Tibial nerve (tissue), 3 donors: ENCODE data around the gene MPHOSPH10.

Source experiments
- POLR2A ChIP-seq, 2 donors: fragments of 450-650 bp; IDR thresholded peaks; one replicate each; pipeline ENCODE4 v1.6.1; 2017; ENCODE audit warnings: antibody characterized with exemption in 2 of 2, mild to moderate bottlenecking in 2 of 2, moderate library complexity in 2 of 2
- TF ChIP-seq, protein P1 (sequence below), 5 experiments: fragments of 200-600 bp in 3 of 5; fragments of 450-650 bp in 2 of 5; sonication (generic) in 3 of 5; IDR thresholded peaks; one replicate each; pipeline ENCODE4 v1.5.1; 2016 to 2019; ENCODE audit warnings: antibody characterized with exemption in 5 of 5, mild to moderate bottlenecking in 3 of 5, moderate library complexity in 2 of 5

DNA sequence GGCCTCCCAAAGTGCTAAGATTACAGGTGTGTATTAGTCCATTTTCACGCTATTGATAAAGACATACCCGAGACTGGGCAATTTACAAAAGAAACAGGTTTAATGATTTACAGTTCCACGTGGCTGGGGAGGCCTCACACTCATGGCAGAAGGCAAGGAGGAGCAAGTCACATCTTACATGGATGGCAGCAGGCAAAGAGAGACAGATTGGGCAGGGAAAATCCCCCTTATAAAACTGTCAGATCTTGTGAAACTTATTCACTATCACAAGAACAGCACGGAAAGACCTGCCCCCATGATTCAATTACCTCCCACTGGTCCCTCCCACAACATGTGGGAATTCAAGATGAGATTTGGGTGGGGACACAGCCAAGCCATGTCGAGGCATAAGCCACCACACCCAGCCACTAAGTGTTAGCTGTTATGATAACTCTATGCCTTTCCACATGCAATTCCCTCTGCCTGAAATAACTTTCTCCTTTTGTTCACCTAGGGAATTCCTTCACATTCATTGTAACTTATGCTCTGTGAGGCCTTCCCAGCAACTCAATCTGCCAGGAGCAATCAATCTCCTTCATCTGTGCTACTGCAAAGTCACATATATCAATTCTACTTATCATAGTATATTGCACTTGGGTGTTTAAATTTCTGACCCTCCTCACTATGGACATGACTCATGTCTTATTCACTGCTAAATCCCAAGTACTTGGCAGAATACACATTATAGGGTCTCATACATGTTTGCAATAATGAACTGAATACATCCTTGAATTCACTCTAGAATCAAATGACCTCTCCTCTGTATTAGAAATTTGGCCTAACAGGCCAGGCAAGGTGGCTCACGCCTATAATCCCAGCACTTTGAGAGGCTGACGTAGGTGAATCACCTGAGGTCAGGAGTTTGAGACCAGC, 7.8 kb upstream of the MPHOSPH10 start:
- TF ChIP-seq, protein P1, sequence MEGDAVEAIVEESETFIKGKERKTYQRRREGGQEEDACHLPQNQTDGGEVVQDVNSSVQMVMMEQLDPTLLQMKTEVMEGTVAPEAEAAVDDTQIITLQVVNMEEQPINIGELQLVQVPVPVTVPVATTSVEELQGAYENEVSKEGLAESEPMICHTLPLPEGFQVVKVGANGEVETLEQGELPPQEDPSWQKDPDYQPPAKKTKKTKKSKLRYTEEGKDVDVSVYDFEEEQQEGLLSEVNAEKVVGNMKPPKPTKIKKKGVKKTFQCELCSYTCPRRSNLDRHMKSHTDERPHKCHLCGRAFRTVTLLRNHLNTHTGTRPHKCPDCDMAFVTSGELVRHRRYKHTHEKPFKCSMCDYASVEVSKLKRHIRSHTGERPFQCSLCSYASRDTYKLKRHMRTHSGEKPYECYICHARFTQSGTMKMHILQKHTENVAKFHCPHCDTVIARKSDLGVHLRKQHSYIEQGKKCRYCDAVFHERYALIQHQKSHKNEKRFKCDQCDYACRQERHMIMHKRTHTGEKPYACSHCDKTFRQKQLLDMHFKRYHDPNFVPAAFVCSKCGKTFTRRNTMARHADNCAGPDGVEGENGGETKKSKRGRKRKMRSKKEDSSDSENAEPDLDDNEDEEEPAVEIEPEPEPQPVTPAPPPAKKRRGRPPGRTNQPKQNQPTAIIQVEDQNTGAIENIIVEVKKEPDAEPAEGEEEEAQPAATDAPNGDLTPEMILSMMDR (IDR thresholded peaks at IDR 0.05), result no peak
- TF ChIP-seq POLR2A (IDR thresholded peaks at IDR 0.05), result no peak
